ENCODE measurements around the gene RRP36. TPM values are rescaled to one million over a fixed set of nuclear protein-coding genes. Genes with fewer than 3 reads are reported as not detected.

The RRP36 gene
- total and polyA plus RNA-seq, 4 donors, result 23.4 to 33.4 (median 26.2) TPM

GRCh38 chr6:43045371-43045930 is 24.0 kb downstream of the RRP36 start:
- no peak for DNase-seq (ENCODE audit: low spot score)
- Histone ChIP-seq H3K9ac (ENCODE audit: low read depth in 1 of 2, low read length in 2 of 2) (no peak overlapping the region), H3K9me3 (ENCODE audit: control insufficient read depth in 4 of 4, low read length in 3 of 4) (no peaks in the 10 kb centered on the region), H3K4me3 (ENCODE audit: low read depth in 1 of 3, low read length in 3 of 3) (no peak overlapping the region), H3K27me3 (ENCODE audit: control insufficient read depth in 4 of 4, insufficient read depth in 4 of 4, low read length in 3 of 4) (no peaks in the 10 kb centered on the region), H3K4me1 (ENCODE audit: control insufficient read depth in 4 of 4, insufficient read depth in 4 of 4, low read length in 3 of 4) (no peaks in the 10 kb centered on the region), H3K27ac (ENCODE audit: low read depth in 1 of 2, low read length in 2 of 2) (no peak overlapping the region), H3K36me3 (ENCODE audit: control insufficient read depth in 4 of 4, insufficient read depth in 3 of 4, low read depth in 1 of 4, low read length in 3 of 4) (peaks cover 9 to 62% (median 27%) of the 10 kb centered on the region in 4 donors)
- WGBS, result 94% methylated on average over 11 of the region's 11 CpGs
- TF ChIP-seq FOXA1 (IDR thresholded peaks at IDR 0.05) (no peak), RXRA (IDR thresholded peaks at IDR 0.05) (no peak), SP1 (IDR thresholded peaks at IDR 0.05) (no peak), REST (IDR thresholded peaks at IDR 0.05) (no peak), RAD21 (IDR thresholded peaks at IDR 0.05) (no peak), YY1 (IDR thresholded peaks at IDR 0.05) (no peak), TAF1 (conservative IDR thresholded peaks at IDR 0.05) (no peak), EGR1 (IDR thresholded peaks at IDR 0.05; ENCODE audit: low read depth in 2 of 2) (no peak), NR2F2 (IDR thresholded peaks at IDR 0.05) (no peak), CTCF (IDR thresholded peaks at IDR 0.05; ENCODE audit: low read depth, low read length, missing input control) (no peak), ZBTB33 (IDR thresholded peaks at IDR 0.05) (no peak), FOXA2 (IDR thresholded peaks at IDR 0.05) (no peak), JUND (IDR thresholded peaks at IDR 0.05) (no peak), ATF3 (IDR thresholded peaks at IDR 0.05) (no peak), HNF4G (IDR thresholded peaks at IDR 0.05) (no peak), GABPA (IDR thresholded peaks at IDR 0.05 in 1 of 2, conservative IDR thresholded peaks at IDR 0.05 in 1 of 2) (no peak), HNF4A (conservative IDR thresholded peaks at IDR 0.05) (no peak), MAX (IDR thresholded peaks at IDR 0.05) (no peak)
